PC-9 (cell line): ENCODE measurements around the gene ZNF121.

Experiments used
- EZH2 ChIP-seq: fragments of 200-600 bp; sonication (generic); IDR thresholded peaks from 2 replicates; pipeline ENCODE4 v1.8.0; 2017; ENCODE audit warnings: antibody characterized with exemption, low read depth
- TF ChIP-seq, protein P1 (sequence below): fragments of 200-600 bp; sonication (generic); conservative IDR thresholded peaks from 2 replicates; pipeline ENCODE4 v1.6.1; 2017; ENCODE audit warnings: mixed run types, antibody characterized with exemption, mild to moderate bottlenecking, moderate library complexity

- TF ChIP-seq, protein P1, sequence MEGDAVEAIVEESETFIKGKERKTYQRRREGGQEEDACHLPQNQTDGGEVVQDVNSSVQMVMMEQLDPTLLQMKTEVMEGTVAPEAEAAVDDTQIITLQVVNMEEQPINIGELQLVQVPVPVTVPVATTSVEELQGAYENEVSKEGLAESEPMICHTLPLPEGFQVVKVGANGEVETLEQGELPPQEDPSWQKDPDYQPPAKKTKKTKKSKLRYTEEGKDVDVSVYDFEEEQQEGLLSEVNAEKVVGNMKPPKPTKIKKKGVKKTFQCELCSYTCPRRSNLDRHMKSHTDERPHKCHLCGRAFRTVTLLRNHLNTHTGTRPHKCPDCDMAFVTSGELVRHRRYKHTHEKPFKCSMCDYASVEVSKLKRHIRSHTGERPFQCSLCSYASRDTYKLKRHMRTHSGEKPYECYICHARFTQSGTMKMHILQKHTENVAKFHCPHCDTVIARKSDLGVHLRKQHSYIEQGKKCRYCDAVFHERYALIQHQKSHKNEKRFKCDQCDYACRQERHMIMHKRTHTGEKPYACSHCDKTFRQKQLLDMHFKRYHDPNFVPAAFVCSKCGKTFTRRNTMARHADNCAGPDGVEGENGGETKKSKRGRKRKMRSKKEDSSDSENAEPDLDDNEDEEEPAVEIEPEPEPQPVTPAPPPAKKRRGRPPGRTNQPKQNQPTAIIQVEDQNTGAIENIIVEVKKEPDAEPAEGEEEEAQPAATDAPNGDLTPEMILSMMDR: no peak
- TF ChIP-seq EZH2: no peak
Observed at GRCh38 chr19:9627856-9628255, 43.6 kb upstream of the ZNF121 start.
